OCI-LY1 (cell line): ENCODE results near the gene LAMB3.

ENCODE experiments used
- H2AFZ ChIP-seq: fragments of 200-600 bp; sonication (generic), shearing (Covaris generic); 2 replicates; pipeline ENCODE4 v1.6.0; 2014; ENCODE audit warnings: antibody characterized with exemption, mild to moderate bottlenecking, low read length
- H3F3A ChIP-seq: fragments of 200-600 bp; sonication (generic), shearing (Covaris generic); 2 replicates; pipeline ENCODE4 v1.6.0; 2014; ENCODE audit warnings: mild to moderate bottlenecking, antibody characterized with exemption, low read length, moderate library complexity; ENCODE audit not compliant: insufficient read depth
- H3K27ac ChIP-seq: fragments of 200-600 bp; sonication (generic); 2 replicates; pipeline ENCODE4 v1.5.1; 2014; ENCODE audit warnings: low read length, mixed run types, mild to moderate bottlenecking, low read depth; ENCODE audit not compliant: poor library complexity, severe bottlenecking
- H3K27me3 ChIP-seq: fragments of 200-600 bp; sonication (generic); 2 replicates; pipeline ENCODE4 v1.6.0; 2014; ENCODE audit warnings: antibody characterized with exemption, mild to moderate bottlenecking, low read length, moderate library complexity; ENCODE audit not compliant: insufficient read depth
- H3K36me3 ChIP-seq: fragments of 200-600 bp; sonication (generic); 2 replicates; pipeline ENCODE4 v1.6.1; 2014; ENCODE audit warnings: mild to moderate bottlenecking, antibody characterized with exemption, low read length, moderate library complexity, mixed read lengths; ENCODE audit not compliant: insufficient read depth
- H3K4me1 ChIP-seq: fragments of 200-600 bp; sonication (generic); 2 replicates; pipeline ENCODE4 v1.5.1; 2014; ENCODE audit warnings: mild to moderate bottlenecking, low read length, moderate library complexity; ENCODE audit not compliant: insufficient read depth, severe bottlenecking
- H3K4me2 ChIP-seq: fragments of 200-600 bp; sonication (generic), shearing (Covaris generic); 2 replicates; pipeline ENCODE4 v1.6.1; 2014; ENCODE audit warnings: low read length
- H3K4me3 ChIP-seq: fragments of 200-600 bp; sonication (generic); 2 replicates; pipeline ENCODE4 v1.5.1; 2014; ENCODE audit warnings: low read length, low read depth, mild to moderate bottlenecking, mixed read lengths; ENCODE audit not compliant: poor library complexity, severe bottlenecking
- H3K79me2 ChIP-seq: fragments of 200-600 bp; shearing (Covaris generic); 2 replicates; pipeline ENCODE4 v1.6.1; 2016; ENCODE audit warnings: mixed run types, low read length, mixed read lengths; ENCODE audit not compliant: insufficient read depth
- H3K9ac ChIP-seq: fragments of 200-600 bp; sonication (generic), shearing (Covaris generic); 2 replicates; pipeline ENCODE4 v1.6.1; 2014; ENCODE audit warnings: mild to moderate bottlenecking, low read length, mixed read lengths
- H3K9me2 ChIP-seq: fragments of 200-600 bp; sonication (generic), shearing (Covaris generic); 2 replicates; pipeline ENCODE4 v1.6.1; 2014; ENCODE audit warnings: low read depth, mild to moderate bottlenecking, low read length, mixed read lengths
- H3K9me3 ChIP-seq: fragments of 200-600 bp; shearing (Covaris generic); 2 replicates; pipeline ENCODE4 v1.6.1; 2014; ENCODE audit warnings: low read length, mixed read lengths
- H4K20me1 ChIP-seq: fragments of 200-600 bp; sonication (generic), shearing (Covaris generic); 2 replicates; pipeline ENCODE4 v1.6.0; 2016; ENCODE audit warnings: mild to moderate bottlenecking, low read length; ENCODE audit not compliant: insufficient read depth
- EZH2 ChIP-seq: fragments of 200-600 bp; sonication (generic), shearing (Covaris generic); IDR thresholded peaks from 2 replicates; pipeline ENCODE4 v1.8.0; 2017; ENCODE audit warnings: borderline replicate concordance, mixed run types, mild to moderate bottlenecking, antibody characterized with exemption, low read length, moderate library complexity, mixed read lengths
- TF ChIP-seq, protein P1 (sequence below): fragments of 200-600 bp; sonication (generic), shearing (Covaris generic); IDR thresholded peaks from 2 replicates; pipeline ENCODE4 v1.5.1; 2017; ENCODE audit warnings: mild to moderate bottlenecking, antibody characterized with exemption, low read length, moderate library complexity, mixed read lengths

LAMB3 gene

DNA sequence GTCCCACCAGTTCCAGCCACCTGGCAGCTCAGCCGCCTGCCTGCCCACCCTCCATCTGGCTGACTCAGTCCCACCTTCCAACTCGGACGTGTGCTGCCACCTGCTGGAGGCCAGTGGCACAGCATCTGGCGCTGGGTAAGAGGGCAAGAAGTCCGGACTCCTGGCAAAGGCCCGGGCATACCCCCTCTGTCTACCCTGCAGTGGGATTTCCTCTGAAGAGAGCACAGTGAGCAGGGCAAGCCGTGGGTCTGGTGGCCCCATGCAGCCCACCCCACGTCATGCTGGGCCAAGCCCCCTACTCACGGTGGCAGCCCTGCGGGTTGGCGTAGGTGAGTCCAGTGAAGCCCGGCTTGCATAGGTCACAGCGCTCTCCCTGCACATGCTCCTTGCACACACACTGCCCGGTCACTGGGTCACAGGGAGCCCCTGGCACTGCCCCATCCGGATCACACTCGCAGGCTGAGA is 24.5 kb downstream of the LAMB3 start:
- no peak for TF ChIP-seq EZH2
- TF ChIP-seq, protein P1, sequence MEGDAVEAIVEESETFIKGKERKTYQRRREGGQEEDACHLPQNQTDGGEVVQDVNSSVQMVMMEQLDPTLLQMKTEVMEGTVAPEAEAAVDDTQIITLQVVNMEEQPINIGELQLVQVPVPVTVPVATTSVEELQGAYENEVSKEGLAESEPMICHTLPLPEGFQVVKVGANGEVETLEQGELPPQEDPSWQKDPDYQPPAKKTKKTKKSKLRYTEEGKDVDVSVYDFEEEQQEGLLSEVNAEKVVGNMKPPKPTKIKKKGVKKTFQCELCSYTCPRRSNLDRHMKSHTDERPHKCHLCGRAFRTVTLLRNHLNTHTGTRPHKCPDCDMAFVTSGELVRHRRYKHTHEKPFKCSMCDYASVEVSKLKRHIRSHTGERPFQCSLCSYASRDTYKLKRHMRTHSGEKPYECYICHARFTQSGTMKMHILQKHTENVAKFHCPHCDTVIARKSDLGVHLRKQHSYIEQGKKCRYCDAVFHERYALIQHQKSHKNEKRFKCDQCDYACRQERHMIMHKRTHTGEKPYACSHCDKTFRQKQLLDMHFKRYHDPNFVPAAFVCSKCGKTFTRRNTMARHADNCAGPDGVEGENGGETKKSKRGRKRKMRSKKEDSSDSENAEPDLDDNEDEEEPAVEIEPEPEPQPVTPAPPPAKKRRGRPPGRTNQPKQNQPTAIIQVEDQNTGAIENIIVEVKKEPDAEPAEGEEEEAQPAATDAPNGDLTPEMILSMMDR, result peak; percentile 89
- Histone ChIP-seq H3K36me3 (no peaks in the 10 kb centered on the region), H4K20me1 (no peaks in the 10 kb centered on the region), H2AFZ (no peak overlapping the region), H3K9me2 (no peaks in the 10 kb centered on the region), H3K27me3 (0 out of 2 replicates have a peak, but pooled peaks cover 4% of the 10 kb centered on the region), H3K4me2 (no peak overlapping the region), H3K4me1 (no peaks in the 10 kb centered on the region), H3K27ac (no peak overlapping the region), H3K79me2 (no peaks in the 10 kb centered on the region), H3F3A (no peaks in the 10 kb centered on the region), H3K9me3 (no peaks in the 10 kb centered on the region), H3K9ac (no peak overlapping the region), H3K4me3 (no peak overlapping the region)

- Histone ChIP-seq H3K9ac (no peak overlapping the region), H3K4me1 (no peaks in the 10 kb centered on the region), H2AFZ (no peak overlapping the region), H3F3A (no peaks in the 10 kb centered on the region), H3K27ac (no peak overlapping the region), H3K9me3 (no peaks in the 10 kb centered on the region), H4K20me1 (no peaks in the 10 kb centered on the region), H3K9me2 (no peaks in the 10 kb centered on the region), H3K4me3 (no peak overlapping the region), H3K79me2 (no peaks in the 10 kb centered on the region), H3K36me3 (no peaks in the 10 kb centered on the region), H3K27me3 (0 out of 2 replicates have a peak, but pooled peaks cover 4% of the 10 kb centered on the region), H3K4me2 (no peak overlapping the region)
- no peak for TF ChIP-seq EZH2
- TF ChIP-seq, protein P1, result no peak
These were observed 25.0 kb downstream of the LAMB3 start for GRCh38 chr1:209627027-209627731.

GRCh38 chr1:209626346-209627026 is 25.7 kb downstream of the LAMB3 start:
- no peaks in the 10 kb centered on the region for H3K9me2 ChIP-seq
- no peak overlapping the region for H3K9ac ChIP-seq
- no peaks in the 10 kb centered on the region for H3K9me3 ChIP-seq
- no peaks in the 10 kb centered on the region for H3K4me1 ChIP-seq
- H4K20me1 ChIP-seq, result no peaks in the 10 kb centered on the region
- H3K27ac ChIP-seq, result no peak overlapping the region
- no peaks in the 10 kb centered on the region for H3F3A ChIP-seq
- no peak overlapping the region for H2AFZ ChIP-seq
- H3K4me2 ChIP-seq, result no peak overlapping the region
- no peaks in the 10 kb centered on the region for H3K36me3 ChIP-seq
- H3K4me3 ChIP-seq, result no peak overlapping the region
- TF ChIP-seq EZH2, result no peak
- TF ChIP-seq, protein P1, result no peak
- 0 out of 2 replicates have a peak, but pooled peaks cover 4% of the 10 kb centered on the region for H3K27me3 ChIP-seq
- H3K79me2 ChIP-seq, result no peaks in the 10 kb centered on the region
